Right lobe of liver (tissue), 4 donors: ENCODE results near the gene KLK4.

ENCODE experiments used
- CTCF ChIP-seq, 4 donors: fragments of 200-600 bp in 3 of 4; fragments of 450-650 bp in 1 of 4; IDR thresholded peaks; one replicate each; pipeline versions ENCODE4 v1.5.1 to v1.8.0; 2016 to 2022; ENCODE audit warnings: antibody characterized with exemption in 4 of 4, mild to moderate bottlenecking in 2 of 4
- POLR2A ChIP-seq: fragments of 450-650 bp; IDR thresholded peaks from one replicate; pipeline ENCODE4 v1.6.1; 2017; ENCODE audit warnings: antibody characterized with exemption, mild to moderate bottlenecking
- donor health status: DM: no; HTN: no; CAD: no.
- donor health status: DM: no; HTN: no; CAD: no.
- donor health status: DM: no; HTN: yes; CAD: no.

GRCh38 chr19:50909240-50910070 is 1.7 kb downstream of the KLK4 start:
- TF ChIP-seq CTCF (IDR thresholded peaks at IDR 0.05) (no peak), POLR2A (no peak)
